Activated naive CD4-positive, alpha-beta T cell treated with anti-CD3 and anti-CD28 coated beads for 36 hours (primary cell): ENCODE results near the gene HTR3D. TPM values are rescaled to one million over a fixed set of nuclear protein-coding genes. Genes with fewer than 3 reads are reported as not detected.

Source experiments
- CTCF ChIA-PET: fragments of 350-600 bp; sonication (Branson Sonifier 250); formaldehyde crosslinking; loops from one replicate; lab custom pipeline; 2021; ENCODE audit warnings: antibody characterized with exemption; lab: Charles Lee
- DNase-seq: peaks from one replicate; pipeline ENCODE4 v3.0.0-alpha.2; 2020
- H3K27ac Mint-ChIP-seq: one replicate; pipeline ENCODE4 v1.8.0; 2021; ENCODE audit warnings: mild to moderate bottlenecking, mixed read lengths
- H3K27me3 Mint-ChIP-seq: one replicate; pipeline ENCODE4 v1.8.0; 2021; ENCODE audit warnings: low read depth, mixed read lengths
- H3K36me3 Mint-ChIP-seq: one replicate; pipeline ENCODE4 v1.8.0; 2021; ENCODE audit warnings: low read depth, mixed read lengths
- H3K4me1 Mint-ChIP-seq: one replicate; pipeline ENCODE4 v1.8.0; 2021; ENCODE audit warnings: low read depth, mixed read lengths
- H3K4me3 Mint-ChIP-seq: one replicate; pipeline ENCODE4 v1.8.0; 2021; ENCODE audit warnings: mild to moderate bottlenecking, moderate library complexity, mixed read lengths
- H3K9me3 Mint-ChIP-seq: one replicate; pipeline ENCODE4 v1.8.0; 2021; ENCODE audit warnings: mixed read lengths
- intact Hi-C: fragments of 100-400 bp; cut with micrococcal nuclease; formaldehyde crosslinking; loops from one replicate; pipeline ENCODE4 v1.15.1; 2023
- total RNA-seq, 2 experiments: library from RNA; stranded (reverse); gene quantifications; one replicate each; pipeline ENCODE4 v1.2.3, GENCODE V29; 2021

HTR3D gene
- total RNA-seq, 2 experiments from 2014 or later = not detected

- H3K36me3 Mint-ChIP-seq = no peaks in the 10 kb centered on the region
- peaks cover 7% of the 10 kb centered on the region for H3K9me3 Mint-ChIP-seq
- H3K4me1 Mint-ChIP-seq = peaks cover 7% of the 10 kb centered on the region
- intact Hi-C loops = loop anchor here (5.0 kb wide), 1 partner anchor 39 kb away; no protein-coding TSS in a partner anchor
- CTCF ChIA-PET = no interaction called here
- DNase-seq = no peak
- no peaks in the 10 kb centered on the region for H3K27me3 Mint-ChIP-seq
- H3K27ac Mint-ChIP-seq = no peak overlapping the region
- H3K4me3 Mint-ChIP-seq = no peak overlapping the region
Measured at GRCh38 chr3:184081116-184081830, 49.7 kb downstream of the HTR3D start.

GRCh38 chr3:184082034-184082433 is 50.5 kb downstream of the HTR3D start:
- CTCF ChIA-PET = no interaction called here
- no peak for DNase-seq
- Mint-ChIP-seq H3K4me1 (peaks cover 7% of the 10 kb centered on the region), H3K27ac (no peak overlapping the region), H3K36me3 (no peaks in the 10 kb centered on the region), H3K4me3 (no peak overlapping the region), H3K9me3 (peaks cover 7% of the 10 kb centered on the region), H3K27me3 (no peaks in the 10 kb centered on the region)
- intact Hi-C loops = loop anchor here (5.0 kb wide), 1 partner anchor 40 kb away; no protein-coding TSS in a partner anchor

- Mint-ChIP-seq H3K27ac (no peak overlapping the region), H3K4me3 (no peak overlapping the region), H3K9me3 (peaks cover 7% of the 10 kb centered on the region), H3K27me3 (no peaks in the 10 kb centered on the region), H3K36me3 (no peaks in the 10 kb centered on the region), H3K4me1 (peaks cover 7% of the 10 kb centered on the region)
- intact Hi-C loops = loop anchor here (5.0 kb wide), 1 partner anchor 40 kb away; no protein-coding TSS in a partner anchor
- CTCF ChIA-PET = no interaction called here
- DNase-seq = no peak
Measured at GRCh38 chr3:184082465-184082864, 50.9 kb downstream of the HTR3D start.

- DNase-seq = no peak
- CTCF ChIA-PET = no interaction called here
- Mint-ChIP-seq H3K4me1 (peaks cover 7% of the 10 kb centered on the region), H3K36me3 (no peaks in the 10 kb centered on the region), H3K27me3 (no peaks in the 10 kb centered on the region), H3K4me3 (no peak overlapping the region), H3K27ac (peak overlapping the region; percentile 33), H3K9me3 (peaks cover 7% of the 10 kb centered on the region)
- intact Hi-C loops = no loop called here
Measured at GRCh38 chr3:184085389-184085852, 53.9 kb downstream of the HTR3D start.

Other genes with a start within 250 kb of the HTR3D start
- 1 to 10 TPM; 1.1 to 1.4 TPM for gene MAP6D1, start 206.2 kb upstream of the HTR3D start, total RNA-seq
- 10 to 100 TPM; 92.0 to 92.8 TPM for gene PARL, start 146.9 kb upstream of the HTR3D start, total RNA-seq
- gene ABCC5, start 13.9 kb upstream of the HTR3D start, total RNA-seq = 10 to 100 TPM; 11.2 to 12.0 TPM
- not detected for gene HTR3C, start 21.3 kb downstream of the HTR3D start, total RNA-seq
- gene HTR3E, start 65.3 kb downstream of the HTR3D start, total RNA-seq = not detected
- gene EIF2B5, start 103.6 kb downstream of the HTR3D start, total RNA-seq = 10 to 100 TPM; 48.8 to 56.4 TPM
- gene DVL3, start 123.6 kb downstream of the HTR3D start, total RNA-seq = 10 to 100 TPM; 19.6 to 19.9 TPM
- gene AP2M1, start 143.1 kb downstream of the HTR3D start, total RNA-seq = 100 to 1,000 TPM; 206 to 212 TPM
- 10 to 100 TPM; 38.5 to 39.1 TPM for gene ABCF3, start 154.5 kb downstream of the HTR3D start, total RNA-seq
- not detected for gene VWA5B2, start 197.8 kb downstream of the HTR3D start, total RNA-seq
- 10 to 100 TPM; 28.9 to 31.0 TPM for gene ALG3, start 217.2 kb downstream of the HTR3D start, total RNA-seq
- gene EEF1AKMT4, start 217.9 kb downstream of the HTR3D start, total RNA-seq = 1 to 10 TPM; 2.7 TPM
- not detected for gene CAMK2N2, start 229.8 kb downstream of the HTR3D start, total RNA-seq
- not detected for gene ECE2, start 244.3 kb downstream of the HTR3D start, total RNA-seq